Measurements from ENCODE around the gene MPEG1. TPM values are rescaled to one million over a fixed set of nuclear protein-coding genes. Genes with fewer than 3 reads are reported as not detected.

MPEG1 gene, protein sequence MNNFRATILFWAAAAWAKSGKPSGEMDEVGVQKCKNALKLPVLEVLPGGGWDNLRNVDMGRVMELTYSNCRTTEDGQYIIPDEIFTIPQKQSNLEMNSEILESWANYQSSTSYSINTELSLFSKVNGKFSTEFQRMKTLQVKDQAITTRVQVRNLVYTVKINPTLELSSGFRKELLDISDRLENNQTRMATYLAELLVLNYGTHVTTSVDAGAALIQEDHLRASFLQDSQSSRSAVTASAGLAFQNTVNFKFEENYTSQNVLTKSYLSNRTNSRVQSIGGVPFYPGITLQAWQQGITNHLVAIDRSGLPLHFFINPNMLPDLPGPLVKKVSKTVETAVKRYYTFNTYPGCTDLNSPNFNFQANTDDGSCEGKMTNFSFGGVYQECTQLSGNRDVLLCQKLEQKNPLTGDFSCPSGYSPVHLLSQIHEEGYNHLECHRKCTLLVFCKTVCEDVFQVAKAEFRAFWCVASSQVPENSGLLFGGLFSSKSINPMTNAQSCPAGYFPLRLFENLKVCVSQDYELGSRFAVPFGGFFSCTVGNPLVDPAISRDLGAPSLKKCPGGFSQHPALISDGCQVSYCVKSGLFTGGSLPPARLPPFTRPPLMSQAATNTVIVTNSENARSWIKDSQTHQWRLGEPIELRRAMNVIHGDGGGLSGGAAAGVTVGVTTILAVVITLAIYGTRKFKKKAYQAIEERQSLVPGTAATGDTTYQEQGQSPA
- not detected in 2 replicates for total RNA-seq

GRCh38 chr11:59212744-59213631 lies at the start of gene MPEG1:
MPEG1 (minus strand) TSS chr11:59212927; CDS start chr11:59212865, 62 bp downstream.

GRCh38 chr11:59171508-59172322 lies 41.0 kb downstream of the MPEG1 start, which contains the start of gene DTX4:
DTX4 (plus strand) TSS chr11:59172132; CDS start chr11:59172596, 464 bp downstream.

Other genes with a start within 250 kb of the MPEG1 start
- not detected in 2 replicates for gene GLYATL1B, start 126.6 kb downstream of the MPEG1 start, total RNA-seq
- gene FAM111B, start 105.7 kb downstream of the MPEG1 start, total RNA-seq: 0.09 and 0.63 TPM in 2 replicates
- 19.9 and 21.4 TPM in 2 replicates for gene FAM111A, start 70.1 kb downstream of the MPEG1 start, total RNA-seq
- 1.9 and 5.1 TPM in 2 replicates for gene DTX4, start 40.8 kb downstream of the MPEG1 start, total RNA-seq
- under 0.01 TPM in 1 of 2 replicates, not detected in the other for gene OR5AN1, start 146.0 kb upstream of the MPEG1 start, total RNA-seq
- gene OR5A2, start 213.5 kb upstream of the MPEG1 start, total RNA-seq: under 0.01 TPM in 1 of 2 replicates, not detected in the other
- gene OR5A1, start 223.5 kb upstream of the MPEG1 start, total RNA-seq: not detected in 2 replicates
- not detected in 2 replicates for gene OR4D6, start 244.0 kb upstream of the MPEG1 start, total RNA-seq